ENCODE data around the gene SPAG7. TPM values are rescaled to one million over a fixed set of nuclear protein-coding genes. Genes with fewer than 3 reads are reported as not detected.

Gene SPAG7
- polyA plus RNA-seq, 1 donor (not counting 4 experiments of a cell fraction or from before 2014, with no cell fraction given), result 65.7 TPM

GRCh38 chr17:4982305-4982704, 14.7 kb upstream of the SPAG7 start:
- Histone ChIP-seq H3K36me3 (ENCODE audit: control insufficient read depth in 2 of 2, extremely low read depth in 1 of 2, insufficient read depth in 2 of 2, low read length in 2 of 2) (peaks cover 43 to 45% of the 10 kb centered on the region in 2 experiments), H3K79me2 (ENCODE audit: control insufficient read depth, insufficient read depth, low read length) (peaks cover 14% of the 10 kb centered on the region), H3K27me3 (ENCODE audit: control insufficient read depth, extremely low read depth, insufficient read depth, low read length) (no peaks in the 10 kb centered on the region), H3K4me1 (ENCODE audit: control insufficient read depth, extremely low read depth, insufficient read depth, low read length) (peaks cover 5% of the 10 kb centered on the region), H4K20me1 (ENCODE audit: control insufficient read depth, extremely low read depth, insufficient read depth, low read length) (no peaks in the 10 kb centered on the region), H2AFZ (ENCODE audit: control insufficient read depth, low read length) (no peak overlapping the region), H3K4me2 (ENCODE audit: control insufficient read depth, extremely low read depth, insufficient read depth, low read depth, low read length) (no peak overlapping the region), H3K4me3 (ENCODE audit: control insufficient read depth in 2 of 3, extremely low read depth in 1 of 3, insufficient read depth in 2 of 3, low read depth in 1 of 3, low read length in 3 of 3) (no peak overlapping the region), H3K9me3 (ENCODE audit: control insufficient read depth, low read depth, low read length) (no peaks in the 10 kb centered on the region), H3K9me1 (ENCODE audit: control insufficient read depth, extremely low read depth, insufficient read depth, low read length) (no peaks in the 10 kb centered on the region), H3K9ac (ENCODE audit: control insufficient read depth, extremely low read depth, insufficient read depth, low read length) (no peak overlapping the region), H3K27ac (ENCODE audit: control insufficient read depth, insufficient read depth, low read length) (no peak overlapping the region)
- dilution Hi-C loops (cut with MboI; ENCODE audit: extremely low pct_ligation_motif_present, low sequenced_read_pairs), result no loop called here
- TF ChIP-seq EZH2 (IDR thresholded peaks at IDR 0.05; ENCODE audit: low read length) (no peak), CTCF (optimal IDR thresholded peaks at IDR 0.05 in 1 of 3, IDR thresholded peaks at IDR 0.05 in 1 of 3, conservative IDR thresholded peaks at IDR 0.05 in 1 of 3; ENCODE audit: extremely low read depth in 1 of 3, insufficient read depth in 2 of 3, low read length in 3 of 3) (no peak)
- DNase-seq (ENCODE audit: low read depth, low spot score), result no peak
- no peak for FAIRE-seq

GRCh38 chr17:4980644-4981216, 13.1 kb upstream of the SPAG7 start:
- TF ChIP-seq CTCF (optimal IDR thresholded peaks at IDR 0.05 in 1 of 3, IDR thresholded peaks at IDR 0.05 in 1 of 3, conservative IDR thresholded peaks at IDR 0.05 in 1 of 3; ENCODE audit: extremely low read depth in 1 of 3, insufficient read depth in 2 of 3, low read length in 3 of 3) (peak; percentile 56 to 72 (median 61)), EZH2 (IDR thresholded peaks at IDR 0.05; ENCODE audit: low read length) (no peak)
- Histone ChIP-seq H3K9me1 (ENCODE audit: control insufficient read depth, extremely low read depth, insufficient read depth, low read length) (no peaks in the 10 kb centered on the region), H3K79me2 (ENCODE audit: control insufficient read depth, insufficient read depth, low read length) (peaks cover 3% of the 10 kb centered on the region), H3K36me3 (ENCODE audit: control insufficient read depth in 2 of 2, extremely low read depth in 1 of 2, insufficient read depth in 2 of 2, low read length in 2 of 2) (peaks cover 45 to 49% of the 10 kb centered on the region in 2 experiments), H3K4me3 (ENCODE audit: control insufficient read depth in 2 of 3, extremely low read depth in 1 of 3, insufficient read depth in 2 of 3, low read depth in 1 of 3, low read length in 3 of 3) (no peak overlapping the region), H3K4me2 (ENCODE audit: control insufficient read depth, extremely low read depth, insufficient read depth, low read depth, low read length) (no peak overlapping the region), H2AFZ (ENCODE audit: control insufficient read depth, low read length) (no peak overlapping the region), H3K27ac (ENCODE audit: control insufficient read depth, insufficient read depth, low read length) (no peak overlapping the region), H3K9ac (ENCODE audit: control insufficient read depth, extremely low read depth, insufficient read depth, low read length) (no peak overlapping the region), H3K9me3 (ENCODE audit: control insufficient read depth, low read depth, low read length) (no peaks in the 10 kb centered on the region), H3K4me1 (ENCODE audit: control insufficient read depth, extremely low read depth, insufficient read depth, low read length) (no peaks in the 10 kb centered on the region), H4K20me1 (ENCODE audit: control insufficient read depth, extremely low read depth, insufficient read depth, low read length) (no peaks in the 10 kb centered on the region), H3K27me3 (ENCODE audit: control insufficient read depth, extremely low read depth, insufficient read depth, low read length) (no peaks in the 10 kb centered on the region)
- FAIRE-seq (peak; percentile 74), DNase-seq (ENCODE audit: low read depth, low spot score) (no peak)
- dilution Hi-C loops (cut with MboI; ENCODE audit: extremely low pct_ligation_motif_present, low sequenced_read_pairs), result no loop called here

Measured in keratinocyte (primary cell).